H1 (cell line): Measurements from ENCODE around the gene NSF. TPM values are rescaled to one million over a fixed set of nuclear protein-coding genes. Genes with fewer than 3 reads are reported as not detected.

Experiments used
- CTCF ChIA-PET: fragments of 300-600 bp; sonication (Branson Sonifier 250); formaldehyde crosslinking; loops from one replicate; lab custom pipeline; 2021; ENCODE audit not compliant: partially characterized antibody; lab: Charles Lee
- POLR2A ChIA-PET: fragments of 300-600 bp; sonication (Branson Sonifier 250); formaldehyde crosslinking; loops from one replicate; lab custom pipeline; 2021; ENCODE audit warnings: inconsistent platforms; ENCODE audit not compliant: partially characterized antibody; lab: Charles Lee
- DNase-seq, 2 experiments: peaks; one replicate each; pipeline versions ENCODE4 v3.0.0 to v3.0.0-alpha.2; 2010 to 2022; ENCODE audit warnings: low spot score in 2 of 2, low read depth in 1 of 2, mixed read lengths in 1 of 2
- FAIRE-seq: peaks from 2 replicates; lab custom pipeline; 2011; peaks lifted over from hg19 to GRCh38; lab: Jason Lieb, UNC
- H2AFZ ChIP-seq: 2 replicates; pipeline ENCODE4 v1.8.1; 2012; ENCODE audit warnings: low read length, inconsistent platforms
- H2AK5ac ChIP-seq: 2 replicates; pipeline ENCODE4 v1.6.1; 2013; ENCODE audit warnings: low read depth, low read length
- H2BK120ac ChIP-seq: replicated peaks from 2 replicates; pipeline ENCODE3; 2013; ENCODE audit warnings: low read depth, low read length, inconsistent platforms
- H2BK12ac ChIP-seq: 2 replicates; pipeline ENCODE4 v1.6.1; 2013; ENCODE audit warnings: low read depth, low read length
- H2BK15ac ChIP-seq: 2 replicates; pipeline ENCODE4 v1.6.1; 2013; ENCODE audit warnings: low read length
- H2BK20ac ChIP-seq: 2 replicates; pipeline ENCODE4 v1.6.1; 2013; ENCODE audit warnings: low read length
- H2BK5ac ChIP-seq: 2 replicates; pipeline ENCODE4 v1.6.1; 2013; ENCODE audit warnings: low read depth, low read length
- H3K14ac ChIP-seq: 2 replicates; pipeline ENCODE4 v1.6.1; 2013; ENCODE audit warnings: inconsistent platforms; ENCODE audit not compliant: insufficient read length
- H3K18ac ChIP-seq: 2 replicates; pipeline ENCODE4 v1.6.1; 2013; ENCODE audit warnings: low read length; ENCODE audit errors: extremely low read depth
- H3K23ac ChIP-seq: 2 replicates; pipeline ENCODE4 v1.6.1; 2013; ENCODE audit warnings: inconsistent platforms; ENCODE audit not compliant: insufficient read length
- H3K23me2 ChIP-seq: 2 replicates; pipeline ENCODE4 v1.6.1; 2013; ENCODE audit warnings: low read depth, low read length
- H3K27ac ChIP-seq: 2 replicates; pipeline ENCODE4 v1.6.1; 2011; ENCODE audit warnings: low read depth, low read length, inconsistent platforms
- H3K27me3 ChIP-seq, 4 experiments: replicated peaks in 1 of 4; 1 replicate in 1 of 4; 2 replicates in 3 of 4; pipeline versions ENCODE4 v1.6.1 to v1.8.1; 2011 to 2013; ENCODE audit warnings: low read length in 3 of 4, mild to moderate bottlenecking in 3 of 4, inconsistent platforms in 2 of 4, mixed read lengths in 2 of 4, moderate library complexity in 1 of 4; ENCODE audit not compliant: control insufficient read depth in 3 of 4, insufficient read depth in 3 of 4; ENCODE audit errors: extremely low read depth in 1 of 4
- H3K36me3 ChIP-seq, 4 experiments: 2 replicates each; pipeline versions ENCODE4 v1.6.1 to v1.8.1; 2011 to 2013; ENCODE audit warnings: mild to moderate bottlenecking in 4 of 4, low read length in 3 of 4, moderate library complexity in 2 of 4, control low read depth in 1 of 4, inconsistent platforms in 1 of 4; ENCODE audit not compliant: insufficient read depth in 4 of 4, control insufficient read depth in 2 of 4
- H3K4ac ChIP-seq: replicated peaks from 2 replicates; pipeline ENCODE3; 2013; ENCODE audit warnings: low read length, low read depth, mixed read lengths, inconsistent platforms; ENCODE audit not compliant: insufficient read length
- H3K4me1 ChIP-seq, 4 experiments: replicated peaks in 1 of 4; 1 replicate in 1 of 4; 2 replicates in 3 of 4; pipeline versions ENCODE4 v1.6.1 to v1.8.1; 2011 to 2013; ENCODE audit warnings: low read length in 3 of 4, inconsistent platforms in 2 of 4, mixed read lengths in 1 of 4; ENCODE audit not compliant: insufficient read depth in 4 of 4, control insufficient read depth in 3 of 4
- H3K4me2 ChIP-seq, 2 experiments: 2 replicates each; pipeline versions ENCODE4 v1.6.1 to v1.8.1; 2011 to 2013; ENCODE audit warnings: low read depth in 2 of 2, low read length in 2 of 2, control low read depth in 1 of 2, inconsistent platforms in 1 of 2, mild to moderate bottlenecking in 1 of 2; ENCODE audit not compliant: insufficient read depth in 1 of 2
- H3K4me3 ChIP-seq, 4 experiments: fragments of 200-600, 300-600 bp in 1 of 4; sonication (generic), shearing (Covaris generic), sonication (Bioruptor Twin) in 1 of 4; 2 replicates each; pipeline versions ENCODE4 v1.5.1 to v1.8.1; 2011 to 2016; ENCODE audit warnings: low read length in 4 of 4, low read depth in 3 of 4, control low read depth in 2 of 4, inconsistent platforms in 2 of 4, mild to moderate bottlenecking in 2 of 4, mixed read lengths in 1 of 4, moderate library complexity in 1 of 4; ENCODE audit not compliant: insufficient read depth in 2 of 4; ENCODE audit errors: extremely low read depth in 1 of 4
- H3K56ac ChIP-seq: replicated peaks from 2 replicates; pipeline ENCODE3; 2013; ENCODE audit warnings: low read depth, mild to moderate bottlenecking, mixed read lengths, low read length, inconsistent platforms; ENCODE audit not compliant: insufficient read length
- H3K79me1 ChIP-seq: 2 replicates; pipeline ENCODE4 v1.6.1; 2013; ENCODE audit warnings: low read depth, low read length, control low read depth
- H3K79me2 ChIP-seq, 2 experiments: 2 replicates each; pipeline versions ENCODE4 v1.6.1 to v1.8.1; 2012 to 2013; ENCODE audit warnings: low read length in 2 of 2, mild to moderate bottlenecking in 2 of 2, inconsistent platforms in 1 of 2; ENCODE audit not compliant: insufficient read depth in 2 of 2, control insufficient read depth in 1 of 2
- H3K9ac ChIP-seq, 4 experiments: replicated peaks in 1 of 4; 1 replicate in 1 of 4; 2 replicates in 3 of 4; pipeline versions ENCODE4 v1.6.1 to v1.8.1; 2011 to 2013; ENCODE audit warnings: low read depth in 3 of 4, low read length in 3 of 4, control low read depth in 2 of 4, mild to moderate bottlenecking in 2 of 4, moderate library complexity in 2 of 4, inconsistent platforms in 1 of 4; ENCODE audit errors: extremely low read depth in 1 of 4
- H3K9me3 ChIP-seq, 2 experiments: 2 replicates each; pipeline versions ENCODE4 v1.6.1 to v1.8.1; 2012 to 2013; ENCODE audit warnings: mild to moderate bottlenecking in 2 of 2, moderate library complexity in 2 of 2, control low read depth in 1 of 2, inconsistent platforms in 1 of 2, low read depth in 1 of 2, low read length in 1 of 2, mixed read lengths in 1 of 2; ENCODE audit not compliant: insufficient read depth in 2 of 2
- H4K20me1 ChIP-seq, 2 experiments: replicated peaks in 1 of 2; 2 replicates each; pipeline versions ENCODE3 to v1.8.1; 2011 to 2013; ENCODE audit warnings: inconsistent platforms in 2 of 2, low read length in 2 of 2, mild to moderate bottlenecking in 1 of 2; ENCODE audit not compliant: insufficient read depth in 2 of 2, control insufficient read depth in 1 of 2
- H4K5ac ChIP-seq: 2 replicates; pipeline ENCODE4 v1.6.1; 2013; ENCODE audit warnings: low read length, low read depth, mixed read lengths, inconsistent platforms; ENCODE audit not compliant: insufficient read length
- H4K8ac ChIP-seq: 2 replicates; pipeline ENCODE4 v1.8.0; 2013; ENCODE audit warnings: mild to moderate bottlenecking, moderate library complexity, low read length, inconsistent platforms; ENCODE audit not compliant: insufficient read depth; ENCODE audit errors: extremely low read depth
- H4K91ac ChIP-seq: replicated peaks from 2 replicates; pipeline ENCODE3; 2013; ENCODE audit warnings: low read length, mixed read lengths, inconsistent platforms; ENCODE audit not compliant: insufficient read length
- KDM1A ChIP-seq: fragments of 200-600, 300-600 bp; sonication (generic); IDR thresholded peaks from 2 replicates; pipeline ENCODE4 v1.7.1; 2016; ENCODE audit warnings: mild to moderate bottlenecking, low read length, borderline replicate concordance
- KDM4A ChIP-seq: IDR thresholded peaks from one replicate; pipeline ENCODE4 v1.7.1; 2012; ENCODE audit warnings: low read depth, mild to moderate bottlenecking, moderate library complexity, low read length, inconsistent platforms; ENCODE audit not compliant: severe bottlenecking
- POLR2AphosphoS5 ChIP-seq: IDR thresholded peaks from 2 replicates; pipeline ENCODE4 v1.6.1; 2011; ENCODE audit warnings: low read depth, low read length
- TCF12 ChIP-seq: IDR thresholded peaks from 2 replicates; pipeline ENCODE4 v1.6.1; 2011; ENCODE audit warnings: low read depth, mild to moderate bottlenecking, low read length
- TEAD4 ChIP-seq: IDR thresholded peaks from 2 replicates; pipeline ENCODE4 v1.6.1; 2012; ENCODE audit warnings: low read depth, low read length, inconsistent platforms, mixed read lengths
- WGBS, 2 experiments: shearing (Covaris generic) in 1 of 2; methylation state at CpG; one replicate each; pipeline versions ENCODE4 v1.1.6 to v1.1.7; 2013 to 2015; ENCODE audit warnings: low lambda C conversion rate in 2 of 2, mixed read lengths in 2 of 2, inconsistent platforms in 1 of 2, low coverage in 1 of 2, missing lambda C conversion rate in 1 of 2; ENCODE audit not compliant: insufficient replicate concordance in 2 of 2, insufficient coverage in 1 of 2, insufficient read length in 1 of 2; ENCODE audit errors: extremely low coverage in 1 of 2, missing lambda C conversion rate in 1 of 2; 5-methylcytosine and 5-hydroxymethylcytosine counted together
- polyA plus RNA-seq, 7 experiments: library from polyadenylated mRNA; depleted of rRNA in 3 of 7; stranded (reverse) in 5 of 7; unstranded in 2 of 7; fragments of >200 nt in 5 of 7; fragments of 200-250 nt in 2 of 7; gene quantifications; 1 replicate in 5 of 7; 2 replicates in 1 of 7; 4 replicates in 1 of 7; pipeline versions ENCODE4 v1.2.1 to v1.2.3, GENCODE V29; 2011 to 2013; ENCODE audit warnings: missing spikeins in 2 of 7, mixed read lengths in 2 of 7
- total RNA-seq: library from RNA; stranded (reverse); fragmentation: NEBNext Ultra II Directional; extraction: Animal tissue kit (Norgen Biotek cat#: 25700); gene quantifications from 2 replicates; pipeline ENCODE4 v1.2.1, GENCODE V29; 2021

NSF gene
- total and polyA plus RNA-seq, 2 of the 8 experiments (the other 6 are each of a cell fraction or from before 2014, with no cell fraction given): 13.0 to 27.7 TPM

GRCh38 chr17:46790216-46790615, 199.7 kb downstream of the NSF start:
- Histone ChIP-seq H3K27me3 (peaks cover 0 to 31% (median 17%) of the 10 kb centered on the region in 4 experiments; a peak in 5 of 7 replicates), H2BK12ac (no peak overlapping the region), H4K91ac (no peak overlapping the region), H2BK15ac (no peak overlapping the region), H3K79me2 (no peaks in the 10 kb centered on the region), H3K56ac (no peak overlapping the region), H3K23ac (no peak overlapping the region), H3K4me2 (no peak overlapping the region), H3K23me2 (no peaks in the 10 kb centered on the region), H4K5ac (no peak overlapping the region), H3K79me1 (no peaks in the 10 kb centered on the region), H3K27ac (no peak overlapping the region), H3K4ac (no peak overlapping the region), H2AFZ (no peak overlapping the region), H3K36me3 (no peaks in the 10 kb centered on the region), H2AK5ac (no peak overlapping the region), H2BK120ac (no peak overlapping the region), H3K18ac (no peak overlapping the region), H4K20me1 (peaks cover 0 to 2% of the 10 kb centered on the region in 2 experiments), H3K9ac (no peak overlapping the region), H3K4me3 (no peak overlapping the region), H2BK5ac (no peak overlapping the region), H4K8ac (no peak overlapping the region), H3K9me3 (peaks cover 5% of the 10 kb centered on the region in 2 experiments; a peak in 1 of 4 replicates), H3K14ac (no peak overlapping the region), H3K4me1 (peaks cover 0 to 5% (median 0%) of the 10 kb centered on the region in 4 experiments; a peak in 2 of 7 replicates), H2BK20ac (no peak overlapping the region)
- TF ChIP-seq KDM1A (peak; percentile 21; the same call in 1 of the 2 replicates), TEAD4 (peak; percentile 64), TCF12 (0 out of 2 replicates have a peak, but pooled peaks have one; percentile 52), POLR2AphosphoS5 (0 out of 2 replicates have a peak, but pooled peaks have one; percentile 41), KDM4A (no peak)
- DNase-seq (no peak), FAIRE-seq (no peak)
- ChIA-PET CTCF (interaction anchor here (0.6 to 2.3 kb wide), 5 partner anchors 9 to 52 kb away, joined by 3 to 9 read pairs (median 4); no protein-coding TSS in a partner anchor), POLR2A (interaction anchor here (1.6 kb wide), 1 partner anchor 9 kb away, joined by 4 read pairs; no protein-coding TSS in a partner anchor)
- WGBS, 2 experiments: 60% methylated on average over 3 of the region's 3 CpGs; no CpG with 5 or more reads in 1 of the 2 experiments
